GM15510 (cell line): ENCODE measurements around the gene SSTR3.

ENCODE experiments used
- POLR2A ChIP-seq: IDR thresholded peaks from 3 replicates; pipeline ENCODE4 v1.6.1; 2011; ENCODE audit warnings: borderline replicate concordance; ENCODE audit not compliant: insufficient read length; ENCODE audit errors: extremely low read depth

Gene SSTR3

GRCh38 chr22:37155971-37156370 lies 56.3 kb downstream of the SSTR3 start:
- TF ChIP-seq POLR2A, result no peak

- no peak for TF ChIP-seq POLR2A
Observed at GRCh38 chr22:37154925-37155712, 57.2 kb downstream of the SSTR3 start.
